OCI-LY7 (cell line): Measurements from ENCODE around the gene PIGC. TPM values are rescaled to one million over a fixed set of nuclear protein-coding genes. Genes with fewer than 3 reads are reported as not detected.

Experiments used
- BruUV-seq: library from RNA; stranded (reverse); fragments of 400-500 nt; replicated peaks from 2 replicates; lab custom pipeline; 2021; lab: Mats Ljungman, UMichigan
- CTCF ChIA-PET: fragments of 300-600 bp; sonication (Branson Sonifier 250); formaldehyde crosslinking; loops from one replicate; lab custom pipeline; 2022; ENCODE audit warnings: antibody characterized with exemption; ENCODE audit not compliant: unreplicated experiment; lab: Charles Lee
- POLR2A ChIA-PET: fragments of 300-600 bp; sonication (Branson Sonifier 250); formaldehyde crosslinking; loops from one replicate; lab custom pipeline; 2022; ENCODE audit warnings: antibody characterized with exemption; lab: Charles Lee
- DNase-seq: peaks from one replicate; pipeline ENCODE4 v3.0.0-alpha.2; 2015; ENCODE audit warnings: low spot score
- H2AFZ ChIP-seq: fragments of 200-600 bp; sonication (generic), shearing (Covaris generic); 2 replicates; pipeline ENCODE4 v1.6.1; 2014; ENCODE audit warnings: mild to moderate bottlenecking, antibody characterized with exemption, low read length, moderate library complexity
- H3K27ac ChIP-seq: fragments of 200-600 bp; sonication (generic); 2 replicates; pipeline ENCODE4 v1.5.1; 2014; ENCODE audit warnings: mixed run types, low read depth, mild to moderate bottlenecking, moderate library complexity, low read length, inconsistent platforms; ENCODE audit not compliant: poor library complexity, severe bottlenecking
- H3K36me3 ChIP-seq: fragments of 200-600 bp; sonication (generic); 2 replicates; pipeline ENCODE4 v1.6.1; 2014; ENCODE audit warnings: mild to moderate bottlenecking, antibody characterized with exemption, low read length, moderate library complexity, mixed read lengths; ENCODE audit not compliant: insufficient read depth
- H3K4me1 ChIP-seq: fragments of 200-600 bp; sonication (generic); 2 replicates; pipeline ENCODE4 v1.5.1; 2014; ENCODE audit warnings: mild to moderate bottlenecking, low read length; ENCODE audit not compliant: insufficient read depth, poor library complexity, severe bottlenecking
- H3K4me2 ChIP-seq: fragments of 200-600 bp; sonication (generic); 2 replicates; pipeline ENCODE4 v1.6.1; 2014; ENCODE audit warnings: mild to moderate bottlenecking, low read length
- H3K4me3 ChIP-seq: fragments of 200-600 bp; sonication (generic); 2 replicates; pipeline ENCODE4 v1.5.1; 2014; ENCODE audit warnings: mild to moderate bottlenecking, low read depth, low read length; ENCODE audit not compliant: poor library complexity, severe bottlenecking
- H3K79me2 ChIP-seq: fragments of 200-600 bp; sonication (generic); 2 replicates; pipeline ENCODE4 v1.6.1; 2016; ENCODE audit warnings: low read depth, mild to moderate bottlenecking, low read length, moderate library complexity, mixed read lengths; ENCODE audit not compliant: insufficient read depth
- H3K9me2 ChIP-seq: fragments of 200-600 bp; sonication (generic); 2 replicates; pipeline ENCODE4 v1.6.1; 2016; ENCODE audit warnings: mild to moderate bottlenecking, low read length, mixed read lengths; ENCODE audit not compliant: insufficient read depth
- H3K9me3 ChIP-seq: fragments of 200-600 bp; sonication (generic); 2 replicates; pipeline ENCODE4 v1.6.1; 2014; ENCODE audit warnings: mild to moderate bottlenecking, mixed run types, low read length, mixed read lengths
- H4K20me1 ChIP-seq: fragments of 200-600 bp; sonication (generic); 2 replicates; pipeline ENCODE4 v1.6.1; 2014; ENCODE audit warnings: mild to moderate bottlenecking, antibody characterized with exemption, low read length, moderate library complexity, mixed read lengths; ENCODE audit not compliant: insufficient read depth
- CTCF ChIP-seq: fragments of 200-600 bp; sonication (generic); conservative IDR thresholded peaks from 2 replicates; pipeline ENCODE4 v1.5.1; 2014; ENCODE audit warnings: mild to moderate bottlenecking, antibody characterized with exemption, low read length, moderate library complexity, mixed read lengths
- EZH2phosphoT487 ChIP-seq: fragments of 200-600 bp; sonication (generic); IDR thresholded peaks from 2 replicates; pipeline ENCODE4 v1.6.1; 2018; ENCODE audit warnings: low read depth, borderline replicate concordance, mild to moderate bottlenecking, mixed run types, antibody characterized with exemption, low read length, moderate library complexity, mixed read lengths
- intact Hi-C: fragments of 100-400 bp; cut with micrococcal nuclease; formaldehyde crosslinking; loops from one replicate; pipeline ENCODE4 v1.10.0; 2022; ENCODE audit not compliant: unreplicated experiment
- total RNA-seq, 2 experiments: library from RNA; depleted of rRNA in 1 of 2; stranded (reverse); fragments of >200 nt in 1 of 2; shearing (Covaris generic) in 1 of 2; gene quantifications; 2 replicates each; pipeline ENCODE4 v1.2.3, GENCODE V29; 2014 to 2022

Gene PIGC
- total RNA-seq, 2 experiments from 2014 or later: 15.4 to 18.4 TPM

GRCh38 chr1:172489847-172490246 is 46.0 kb upstream of the PIGC start:
- H3K4me2 ChIP-seq: no peak overlapping the region
- H3K9me2 ChIP-seq: no peaks in the 10 kb centered on the region
- no TSS peak for BruUV-seq
- H3K9me3 ChIP-seq: no peaks in the 10 kb centered on the region
- no peaks in the 10 kb centered on the region for H3K4me1 ChIP-seq
- H3K4me3 ChIP-seq: no peak overlapping the region
- TF ChIP-seq CTCF: no peak
- no peak for TF ChIP-seq EZH2phosphoT487
- intact Hi-C loops: no loop called here
- H3K27ac ChIP-seq: no peak overlapping the region
- H3K36me3 ChIP-seq: no peaks in the 10 kb centered on the region
- CTCF ChIA-PET: no interaction called here
- H4K20me1 ChIP-seq: no peaks in the 10 kb centered on the region
- H2AFZ ChIP-seq: no peak overlapping the region
- H3K79me2 ChIP-seq: no peaks in the 10 kb centered on the region
- POLR2A ChIA-PET: no interaction called here
- no peak for DNase-seq

GRCh38 chr1:172488393-172488792 is 44.5 kb upstream of the PIGC start:
- H2AFZ ChIP-seq: no peak overlapping the region
- no peaks in the 10 kb centered on the region for H3K79me2 ChIP-seq
- H3K9me2 ChIP-seq: no peaks in the 10 kb centered on the region
- BruUV-seq: no TSS peak
- TF ChIP-seq CTCF: no peak
- no peak for TF ChIP-seq EZH2phosphoT487
- no peak overlapping the region for H3K4me3 ChIP-seq
- intact Hi-C loops: no loop called here
- CTCF ChIA-PET: no interaction called here
- no peaks in the 10 kb centered on the region for H3K4me1 ChIP-seq
- H3K27ac ChIP-seq: no peak overlapping the region
- no peaks in the 10 kb centered on the region for H4K20me1 ChIP-seq
- H3K9me3 ChIP-seq: no peaks in the 10 kb centered on the region
- H3K36me3 ChIP-seq: no peaks in the 10 kb centered on the region
- H3K4me2 ChIP-seq: no peak overlapping the region
- DNase-seq: no peak
- POLR2A ChIA-PET: interaction anchor here (0.6 to 1.3 kb wide), 3 partner anchors 14 to 19 kb away, joined by 3 read pairs; no protein-coding TSS in a partner anchor

DNA sequence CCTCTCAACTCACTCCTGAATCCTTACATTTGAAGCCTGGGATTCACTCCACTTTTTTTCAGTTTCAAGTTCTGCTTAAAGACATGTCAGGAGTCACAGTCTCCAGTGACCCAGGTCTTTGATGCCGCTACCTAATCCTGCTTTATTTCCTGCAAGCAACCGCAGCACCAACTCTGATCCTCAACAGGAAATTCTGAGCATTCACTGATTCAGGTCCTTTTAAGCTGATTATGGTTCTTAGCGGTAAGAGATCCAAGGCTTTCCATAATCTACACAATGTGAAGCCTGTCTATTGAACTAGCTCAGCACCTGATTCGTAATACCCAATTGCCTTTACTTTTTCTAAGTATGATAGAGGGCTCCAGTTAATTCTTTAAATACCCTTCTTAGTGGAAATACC is 43.7 kb upstream of the PIGC start:
- BruUV-seq: no TSS peak
- Histone ChIP-seq H3K79me2 (no peaks in the 10 kb centered on the region), H3K36me3 (no peaks in the 10 kb centered on the region), H3K27ac (no peak overlapping the region), H3K9me3 (no peaks in the 10 kb centered on the region), H3K4me3 (no peak overlapping the region), H2AFZ (no peak overlapping the region), H3K4me1 (no peaks in the 10 kb centered on the region), H4K20me1 (no peaks in the 10 kb centered on the region), H3K4me2 (no peak overlapping the region), H3K9me2 (no peaks in the 10 kb centered on the region)
- intact Hi-C loops: no loop called here
- no peak for DNase-seq
- POLR2A ChIA-PET: interaction anchor here (1.3 kb wide), 1 partner anchor 20 kb away, joined by 3 read pairs; no protein-coding TSS in a partner anchor
- TF ChIP-seq CTCF: no peak
- no peak for TF ChIP-seq EZH2phosphoT487
- CTCF ChIA-PET: no interaction called here
